Measurements from ENCODE around the gene TMEM139.
A peak's percentile ranks its signal among the peaks of the same experiment; 100 is the strongest.

Gene TMEM139

GRCh38 chr7:143290293-143290692 lies 5.5 kb downstream of the TMEM139 start:
- no peak overlapping the region for H3K4me3 ChIP-seq
- intact Hi-C loops (cut with DNase I; ENCODE audit: low total_unique reads), result loop anchor here (5.0 kb wide), 1 partner anchor 72 kb away; the partner anchor contains the start of gene FAM131B
- no peaks in the 10 kb centered on the region for H3K9me3 ChIP-seq
- H3K36me3 ChIP-seq, result peaks cover 30 to 41% (median 36%) of the 10 kb centered on the region in 3 donors
- no peak for DNase-seq
- no peaks in the 10 kb centered on the region for H3K27me3 ChIP-seq
- no peak overlapping the region for H3K27ac ChIP-seq
- peaks cover 0 to 30% (median 21%) of the 10 kb centered on the region in 4 donors for H3K4me1 ChIP-seq
- TF ChIP-seq CTCF (IDR thresholded peaks at IDR 0.05), result no peak

- H3K27ac ChIP-seq, result no peak overlapping the region
- intact Hi-C loops (cut with DNase I; ENCODE audit: low total_unique reads), result loop anchor here (5.0 kb wide), 1 partner anchor 69 kb away; the partner anchor contains the start of gene FAM131B
- H3K9me3 ChIP-seq, result no peaks in the 10 kb centered on the region
- DNase-seq, result no peak
- H3K36me3 ChIP-seq, result peaks cover 37 to 52% (median 42%) of the 10 kb centered on the region in 3 donors
- no peak for TF ChIP-seq CTCF (IDR thresholded peaks at IDR 0.05)
- peaks cover 0 to 46% (median 32%) of the 10 kb centered on the region in 4 donors for H3K4me1 ChIP-seq
- H3K4me3 ChIP-seq, result no peak overlapping the region
- H3K27me3 ChIP-seq, result no peaks in the 10 kb centered on the region
Observed at GRCh38 chr7:143292876-143293275, 8.1 kb downstream of the TMEM139 start.

- DNase-seq, result no peak
- H3K27me3 ChIP-seq, result no peaks in the 10 kb centered on the region
- H3K4me1 ChIP-seq, result peaks cover 0 to 34% (median 18%) of the 10 kb centered on the region in 4 donors
- TF ChIP-seq CTCF (IDR thresholded peaks at IDR 0.05), result no peak
- no peak overlapping the region for H3K27ac ChIP-seq
- peaks cover 63 to 81% (median 69%) of the 10 kb centered on the region in 3 donors for H3K36me3 ChIP-seq
- intact Hi-C loops (cut with DNase I; ENCODE audit: low total_unique reads), result no loop called here
- H3K9me3 ChIP-seq, result no peaks in the 10 kb centered on the region
- H3K4me3 ChIP-seq, result no peak overlapping the region
Observed at GRCh38 chr7:143295870-143296269, 11.1 kb downstream of the TMEM139 start.

- peak overlapping the region in 1 of 2 donors; percentile 7 for H3K27ac ChIP-seq
- H3K36me3 ChIP-seq, result peaks cover 71 to 84% (median 78%) of the 10 kb centered on the region in 3 donors
- no peak overlapping the region for H3K4me3 ChIP-seq
- no peak for TF ChIP-seq CTCF (IDR thresholded peaks at IDR 0.05)
- peaks cover 0 to 27% (median 17%) of the 10 kb centered on the region in 4 donors for H3K4me1 ChIP-seq
- no peaks in the 10 kb centered on the region for H3K9me3 ChIP-seq
- intact Hi-C loops (cut with DNase I; ENCODE audit: low total_unique reads), result no loop called here
- no peaks in the 10 kb centered on the region for H3K27me3 ChIP-seq
- DNase-seq, result no peak
Observed at GRCh38 chr7:143296686-143297085, 11.9 kb downstream of the TMEM139 start.

GRCh38 chr7:143299346-143299745 lies 14.6 kb downstream of the TMEM139 start:
- no peak overlapping the region for H3K4me3 ChIP-seq
- no peaks in the 10 kb centered on the region for H3K9me3 ChIP-seq
- no peak for DNase-seq
- no peaks in the 10 kb centered on the region for H3K27me3 ChIP-seq
- no peak for TF ChIP-seq CTCF (IDR thresholded peaks at IDR 0.05)
- peaks cover 0 to 27% (median 17%) of the 10 kb centered on the region in 4 donors for H3K4me1 ChIP-seq
- intact Hi-C loops (cut with DNase I; ENCODE audit: low total_unique reads), result no loop called here
- no peak overlapping the region for H3K27ac ChIP-seq
- H3K36me3 ChIP-seq, result peaks cover 76 to 82% (median 77%) of the 10 kb centered on the region in 3 donors

GRCh38 chr7:143299840-143300239 lies 15.1 kb downstream of the TMEM139 start:
- H3K9me3 ChIP-seq, result no peaks in the 10 kb centered on the region
- peaks cover 0 to 27% (median 17%) of the 10 kb centered on the region in 4 donors for H3K4me1 ChIP-seq
- intact Hi-C loops (cut with DNase I; ENCODE audit: low total_unique reads), result no loop called here
- no peak overlapping the region for H3K4me3 ChIP-seq
- DNase-seq, result no peak
- TF ChIP-seq CTCF (IDR thresholded peaks at IDR 0.05), result peak in 1 of 2 experiments; percentile 28
- H3K36me3 ChIP-seq, result peaks cover 76 to 82% (median 77%) of the 10 kb centered on the region in 3 donors
- H3K27me3 ChIP-seq, result no peaks in the 10 kb centered on the region
- no peak overlapping the region for H3K27ac ChIP-seq

All from tibial artery (tissue), 4 donors.